Type B pancreatic cell (in vitro differentiated cells): ENCODE measurements around the gene DNAH14. TPM values are rescaled to one million over a fixed set of nuclear protein-coding genes. Genes with fewer than 3 reads are reported as not detected.

Experiments used
- DNase-seq: peaks from one replicate; pipeline ENCODE4 v3.0.0; 2021; ENCODE audit warnings: mixed read lengths; ENCODE audit not compliant: unreplicated experiment; ENCODE audit errors: extremely low spot score
- H3K27ac Mint-ChIP-seq: 2 replicates; pipeline ENCODE4 v1.8.0; 2021; ENCODE audit warnings: mild to moderate bottlenecking, mixed read lengths
- H3K27me3 Mint-ChIP-seq: 2 replicates; pipeline ENCODE4 v1.8.0; 2021; ENCODE audit warnings: mixed read lengths
- H3K36me3 Mint-ChIP-seq: 2 replicates; pipeline ENCODE4 v1.8.0; 2021; ENCODE audit warnings: mixed read lengths
- H3K4me1 Mint-ChIP-seq: one replicate; pipeline ENCODE4 v1.8.0; 2021; ENCODE audit warnings: mixed read lengths; ENCODE audit not compliant: unreplicated experiment
- H3K4me3 Mint-ChIP-seq: 2 replicates; pipeline ENCODE4 v1.8.0; 2021; ENCODE audit warnings: mild to moderate bottlenecking, mixed read lengths
- H3K9me3 Mint-ChIP-seq: 2 replicates; pipeline ENCODE4 v1.8.0; 2021; ENCODE audit warnings: mixed read lengths
- CTCF ChIP-seq: fragments of 200-600 bp; sonication (generic); conservative IDR thresholded peaks from 2 replicates; pipeline ENCODE4 v1.5.0; 2021; ENCODE audit warnings: antibody characterized with exemption, mild to moderate bottlenecking
- total RNA-seq: library from RNA; stranded (reverse); gene quantifications from 2 replicates; pipeline ENCODE4 v1.2.1, GENCODE V29; 2021; ENCODE audit warnings: low replicate concordance

The DNAH14 gene
- total RNA-seq, 1 donor from 2014 or later, result 42.1 TPM

GRCh38 chr1:225434046-225434445 lies 504.6 kb downstream of the DNAH14 start:
- H3K4me3 Mint-ChIP-seq, result no peak overlapping the region
- H3K9me3 Mint-ChIP-seq, result no peaks in the 10 kb centered on the region
- TF ChIP-seq CTCF, result no peak
- no peak overlapping the region for H3K27ac Mint-ChIP-seq
- H3K4me1 Mint-ChIP-seq, result peaks cover 4% of the 10 kb centered on the region
- no peaks in the 10 kb centered on the region for H3K36me3 Mint-ChIP-seq
- H3K27me3 Mint-ChIP-seq, result no peaks in the 10 kb centered on the region
- no peak for DNase-seq

- H3K4me1 Mint-ChIP-seq, result peaks cover 4% of the 10 kb centered on the region
- no peak overlapping the region for H3K4me3 Mint-ChIP-seq
- H3K9me3 Mint-ChIP-seq, result no peaks in the 10 kb centered on the region
- TF ChIP-seq CTCF, result no peak
- no peak overlapping the region for H3K27ac Mint-ChIP-seq
- H3K36me3 Mint-ChIP-seq, result no peaks in the 10 kb centered on the region
- DNase-seq, result no peak
- no peaks in the 10 kb centered on the region for H3K27me3 Mint-ChIP-seq
Observed at GRCh38 chr1:225435076-225435475, 505.6 kb downstream of the DNAH14 start.

GRCh38 chr1:225435487-225435886 lies 506.0 kb downstream of the DNAH14 start:
- Mint-ChIP-seq H3K36me3 (no peaks in the 10 kb centered on the region), H3K9me3 (no peaks in the 10 kb centered on the region), H3K27ac (no peak overlapping the region), H3K4me1 (peaks cover 4% of the 10 kb centered on the region), H3K27me3 (no peaks in the 10 kb centered on the region), H3K4me3 (no peak overlapping the region)
- no peak for DNase-seq
- no peak for TF ChIP-seq CTCF

- Mint-ChIP-seq H3K9me3 (no peaks in the 10 kb centered on the region), H3K27ac (no peak overlapping the region), H3K4me3 (no peak overlapping the region), H3K27me3 (no peaks in the 10 kb centered on the region), H3K4me1 (peaks cover 4% of the 10 kb centered on the region), H3K36me3 (no peaks in the 10 kb centered on the region)
- no peak for TF ChIP-seq CTCF
- DNase-seq, result no peak
Observed at GRCh38 chr1:225435957-225436392, 506.5 kb downstream of the DNAH14 start.

GRCh38 chr1:225437710-225438437 lies 508.4 kb downstream of the DNAH14 start:
- no peaks in the 10 kb centered on the region for H3K9me3 Mint-ChIP-seq
- DNase-seq, result no peak
- no peaks in the 10 kb centered on the region for H3K36me3 Mint-ChIP-seq
- TF ChIP-seq CTCF, result peak; percentile 60
- no peak overlapping the region for H3K4me3 Mint-ChIP-seq
- peaks cover 11% of the 10 kb centered on the region for H3K4me1 Mint-ChIP-seq
- no peaks in the 10 kb centered on the region for H3K27me3 Mint-ChIP-seq
- no peak overlapping the region for H3K27ac Mint-ChIP-seq
